Vagina (tissue), 2 donors: ENCODE measurements around the gene CD5L. TPM values are rescaled to one million over a fixed set of nuclear protein-coding genes. Genes with fewer than 3 reads are reported as not detected.

ENCODE experiments used
- DNase-seq, 2 donors: peaks; one replicate each; pipeline ENCODE4 v3.0.0-alpha.2; 2017; ENCODE audit errors: extremely low spot score in 2 of 2
- H3K27ac ChIP-seq: fragments of 200-600 bp; sonication (generic); one replicate; pipeline ENCODE4 v1.5.1; 2019
- H3K27me3 ChIP-seq: fragments of 200-600 bp; sonication (generic); one replicate; pipeline ENCODE4 v1.5.1; 2019
- H3K36me3 ChIP-seq, 2 donors: fragments of 200-600 bp; sonication (generic); one replicate each; pipeline ENCODE4 v1.5.1; 2017 to 2019
- H3K4me1 ChIP-seq: fragments of 200-600 bp; sonication (generic); one replicate; pipeline ENCODE4 v1.5.1; 2019
- H3K4me3 ChIP-seq, 2 donors: fragments of 200-600 bp; sonication (generic); 1 replicate in 1 of 2; 2 replicates in 1 of 2; pipeline ENCODE4 v1.5.1; 2016 to 2019
- H3K9me3 ChIP-seq: fragments of 200-600 bp; sonication (generic); one replicate; pipeline ENCODE4 v1.5.1; 2019
- CTCF ChIP-seq, 3 experiments: fragments of 450-650 bp in 2 of 3; fragments of 200-600 bp in 1 of 3; sonication (generic) in 1 of 3; IDR thresholded peaks; one replicate each; pipeline ENCODE4 v1.5.1; 2017 to 2019; ENCODE audit warnings: antibody characterized with exemption in 3 of 3, mild to moderate bottlenecking in 2 of 3, moderate library complexity in 2 of 3
- POLR2A ChIP-seq, 2 donors: fragments of 450-650 bp; IDR thresholded peaks; one replicate each; pipeline ENCODE4 v1.6.1; 2017; ENCODE audit warnings: antibody characterized with exemption in 2 of 2, mild to moderate bottlenecking in 2 of 2, moderate library complexity in 2 of 2
- POLR2AphosphoS5 ChIP-seq, 2 donors: sonication (generic); formaldehyde crosslinking; IDR thresholded peaks; one replicate each; pipeline ENCODE4 v1.9.0; 2017; ENCODE audit warnings: antibody characterized with exemption in 2 of 2, mild to moderate bottlenecking in 2 of 2, low read depth in 1 of 2; ENCODE audit not compliant: insufficient read depth in 1 of 2
- intact Hi-C: fragments of 100-400 bp; cut with DNase I; formaldehyde crosslinking; loops from one replicate; pipeline ENCODE4 v1.15.1; 2023
- total RNA-seq: library from RNA; depleted of rRNA; stranded (reverse); fragments of >200 nt; gene quantifications from one replicate; pipeline ENCODE4 v1.2.3, GENCODE V29; 2016

The CD5L gene
- not detected for total RNA-seq

- DNase-seq: no peak
- Histone ChIP-seq H3K9me3 (no peaks in the 10 kb centered on the region), H3K27ac (no peak within 1 kb of the TSS), H3K36me3 (no peaks in the 10 kb centered on the region), H3K4me3 (no peak within 1 kb of the TSS), H3K4me1 (no peaks in the 10 kb centered on the region), H3K27me3 (no peaks in the 10 kb centered on the region)
- TF ChIP-seq CTCF (IDR thresholded peaks at IDR 0.05) (no peak), POLR2AphosphoS5 (IDR thresholded peaks at IDR 0.05; ENCODE audit: insufficient read depth in 1 of 2, low read depth in 1 of 2) (no peak), POLR2A (IDR thresholded peaks at IDR 0.05) (no peak)
- intact Hi-C loops: no loop called here
Measured at GRCh38 chr1:157841708-157842107, at the start of gene CD5L. CD5L (minus strand) TSS chr1:157841808; CDS start chr1:157841701, 107 bp downstream.

- no peaks in the 10 kb centered on the region for H3K36me3 ChIP-seq
- no peaks in the 10 kb centered on the region for H3K27me3 ChIP-seq
- intact Hi-C loops: no loop called here
- H3K9me3 ChIP-seq: no peaks in the 10 kb centered on the region
- no peak overlapping the region for H3K4me3 ChIP-seq
- H3K4me1 ChIP-seq: no peaks in the 10 kb centered on the region
- DNase-seq: no peak
- no peak overlapping the region for H3K27ac ChIP-seq
- TF ChIP-seq CTCF (IDR thresholded peaks at IDR 0.05) (no peak), POLR2AphosphoS5 (IDR thresholded peaks at IDR 0.05; ENCODE audit: insufficient read depth in 1 of 2, low read depth in 1 of 2) (no peak), POLR2A (IDR thresholded peaks at IDR 0.05) (no peak)
Measured at GRCh38 chr1:157882580-157882979, 41.0 kb upstream of the CD5L start.

GRCh38 chr1:157880621-157881020 lies 39.0 kb upstream of the CD5L start:
- H3K4me3 ChIP-seq: no peak overlapping the region
- no peaks in the 10 kb centered on the region for H3K9me3 ChIP-seq
- no peaks in the 10 kb centered on the region for H3K36me3 ChIP-seq
- intact Hi-C loops: no loop called here
- H3K27ac ChIP-seq: no peak overlapping the region
- TF ChIP-seq CTCF (IDR thresholded peaks at IDR 0.05): no peak
- TF ChIP-seq POLR2AphosphoS5 (IDR thresholded peaks at IDR 0.05; ENCODE audit: insufficient read depth in 1 of 2, low read depth in 1 of 2): no peak
- TF ChIP-seq POLR2A (IDR thresholded peaks at IDR 0.05): no peak
- H3K27me3 ChIP-seq: no peaks in the 10 kb centered on the region
- no peak for DNase-seq
- no peaks in the 10 kb centered on the region for H3K4me1 ChIP-seq

- H3K36me3 ChIP-seq: no peaks in the 10 kb centered on the region
- no peak overlapping the region for H3K4me3 ChIP-seq
- DNase-seq: no peak
- TF ChIP-seq CTCF (IDR thresholded peaks at IDR 0.05): no peak
- TF ChIP-seq POLR2AphosphoS5 (IDR thresholded peaks at IDR 0.05; ENCODE audit: insufficient read depth in 1 of 2, low read depth in 1 of 2): no peak
- no peak for TF ChIP-seq POLR2A (IDR thresholded peaks at IDR 0.05)
- no peaks in the 10 kb centered on the region for H3K4me1 ChIP-seq
- intact Hi-C loops: no loop called here
- H3K27ac ChIP-seq: no peak overlapping the region
- no peaks in the 10 kb centered on the region for H3K9me3 ChIP-seq
- H3K27me3 ChIP-seq: no peaks in the 10 kb centered on the region
Measured at GRCh38 chr1:157878059-157878458, 36.5 kb upstream of the CD5L start.

- no peak for DNase-seq
- Histone ChIP-seq H3K9me3 (no peaks in the 10 kb centered on the region), H3K4me3 (no peak overlapping the region), H3K36me3 (no peaks in the 10 kb centered on the region), H3K4me1 (no peaks in the 10 kb centered on the region), H3K27me3 (no peaks in the 10 kb centered on the region), H3K27ac (no peak overlapping the region)
- intact Hi-C loops: no loop called here
- no peak for TF ChIP-seq POLR2A (IDR thresholded peaks at IDR 0.05)
- TF ChIP-seq POLR2AphosphoS5 (IDR thresholded peaks at IDR 0.05; ENCODE audit: insufficient read depth in 1 of 2, low read depth in 1 of 2): no peak
- no peak for TF ChIP-seq CTCF (IDR thresholded peaks at IDR 0.05)
Measured at GRCh38 chr1:157870490-157870889, 28.9 kb upstream of the CD5L start.
